ENCODE results near the gene EPSTI1.

EPSTI1 gene

GRCh38 chr13:42836930-42837690 is 154.9 kb downstream of the EPSTI1 start:
- no peak for DNase-seq

Data from SIG-M5 (cell line).